Adipocyte (in vitro differentiated cells): ENCODE results near the gene MRPS6.
A peak's percentile ranks its signal among the peaks of the same experiment; 100 is the strongest.

Source experiments
- DNase-seq: peaks from one replicate; pipeline ENCODE4 v3.0.0-alpha.2; 2015; ENCODE audit warnings: low read depth
- H3K27me3 ChIP-seq: replicated peaks from 2 replicates; pipeline ENCODE4 v1.7.0; 2013; ENCODE audit warnings: mild to moderate bottlenecking, low read length, moderate library complexity; ENCODE audit not compliant: control insufficient read depth, insufficient read depth
- H3K36me3 ChIP-seq: 2 replicates; pipeline ENCODE4 v1.7.0; 2013; ENCODE audit warnings: low read length, mild to moderate bottlenecking, moderate library complexity; ENCODE audit not compliant: control insufficient read depth, insufficient read depth, severe bottlenecking
- H3K4me1 ChIP-seq: 2 replicates; pipeline ENCODE4 v1.7.0; 2013; ENCODE audit warnings: mild to moderate bottlenecking, low read length, moderate library complexity; ENCODE audit not compliant: control insufficient read depth, insufficient read depth
- H3K4me3 ChIP-seq: 2 replicates; pipeline ENCODE4 v1.7.0; 2013; ENCODE audit warnings: mild to moderate bottlenecking, low read length, moderate library complexity
- H3K9ac ChIP-seq: 2 replicates; pipeline ENCODE4 v1.7.0; 2013; ENCODE audit warnings: mild to moderate bottlenecking, low read length, moderate library complexity
- H3K9me3 ChIP-seq: 2 replicates; pipeline ENCODE4 v1.7.0; 2013; ENCODE audit warnings: mild to moderate bottlenecking, low read length, moderate library complexity; ENCODE audit not compliant: control insufficient read depth

Gene MRPS6

GRCh38 chr21:34181431-34182039 is 108.2 kb downstream of the MRPS6 start:
- DNase-seq = no peak
- H3K36me3 ChIP-seq = no peaks in the 10 kb centered on the region
- H3K9ac ChIP-seq = peak overlapping the region; percentile 8
- H3K9me3 ChIP-seq = no peaks in the 10 kb centered on the region
- peaks cover 35% of the 10 kb centered on the region for H3K4me1 ChIP-seq
- peak overlapping the region; percentile 32 for H3K4me3 ChIP-seq
- no peaks in the 10 kb centered on the region for H3K27me3 ChIP-seq

- Histone ChIP-seq H3K9me3 (no peaks in the 10 kb centered on the region), H3K4me1 (peaks cover 38% of the 10 kb centered on the region), H3K27me3 (no peaks in the 10 kb centered on the region), H3K4me3 (peak overlapping the region; percentile 7), H3K9ac (no peak overlapping the region), H3K36me3 (no peaks in the 10 kb centered on the region)
- peak; percentile 9 for DNase-seq
Observed at GRCh38 chr21:34182436-34182835, 109.1 kb downstream of the MRPS6 start.

- peaks cover 47% of the 10 kb centered on the region for H3K4me1 ChIP-seq
- H3K9ac ChIP-seq = no peak overlapping the region
- no peaks in the 10 kb centered on the region for H3K9me3 ChIP-seq
- DNase-seq = no peak
- no peaks in the 10 kb centered on the region for H3K27me3 ChIP-seq
- H3K4me3 ChIP-seq = no peak overlapping the region
- no peaks in the 10 kb centered on the region for H3K36me3 ChIP-seq
Observed at GRCh38 chr21:34183331-34183928, 110.1 kb downstream of the MRPS6 start.

GRCh38 chr21:34184232-34184631 is 110.9 kb downstream of the MRPS6 start:
- Histone ChIP-seq H3K9me3 (no peaks in the 10 kb centered on the region), H3K27me3 (no peaks in the 10 kb centered on the region), H3K9ac (no peak overlapping the region), H3K4me3 (no peak overlapping the region), H3K36me3 (no peaks in the 10 kb centered on the region), H3K4me1 (peaks cover 51% of the 10 kb centered on the region)
- no peak for DNase-seq

GRCh38 chr21:34185026-34185750 is 111.8 kb downstream of the MRPS6 start:
- H3K9ac ChIP-seq = no peak overlapping the region

GRCh38 chr21:34186109-34186719 is 112.8 kb downstream of the MRPS6 start:
- no peak for DNase-seq
- Histone ChIP-seq H3K9ac (no peak overlapping the region), H3K9me3 (no peaks in the 10 kb centered on the region), H3K27me3 (no peaks in the 10 kb centered on the region), H3K36me3 (no peaks in the 10 kb centered on the region), H3K4me1 (peaks cover 42% of the 10 kb centered on the region), H3K4me3 (no peak overlapping the region)

More at GRCh38 chr21:34185026-34185750, 111.8 kb downstream of the MRPS6 start:
- no peaks in the 10 kb centered on the region for H3K36me3 ChIP-seq
- H3K9me3 ChIP-seq = no peaks in the 10 kb centered on the region
- no peak overlapping the region for H3K4me3 ChIP-seq
- H3K4me1 ChIP-seq = peaks cover 50% of the 10 kb centered on the region
- no peak for DNase-seq
- H3K27me3 ChIP-seq = no peaks in the 10 kb centered on the region

GRCh38 chr21:34187935-34188334 is 114.6 kb downstream of the MRPS6 start:
- Histone ChIP-seq H3K4me3 (no peak overlapping the region), H3K36me3 (no peaks in the 10 kb centered on the region), H3K9me3 (no peaks in the 10 kb centered on the region), H3K4me1 (peaks cover 25% of the 10 kb centered on the region), H3K27me3 (no peaks in the 10 kb centered on the region), H3K9ac (no peak overlapping the region)
- peak; percentile 52 for DNase-seq

- DNase-seq = no peak
- Histone ChIP-seq H3K9me3 (no peaks in the 10 kb centered on the region), H3K36me3 (no peaks in the 10 kb centered on the region), H3K4me1 (peaks cover 20% of the 10 kb centered on the region), H3K4me3 (no peak overlapping the region), H3K9ac (no peak overlapping the region), H3K27me3 (no peaks in the 10 kb centered on the region)
Observed at GRCh38 chr21:34189506-34189905, 116.1 kb downstream of the MRPS6 start.

- Histone ChIP-seq H3K9ac (no peak overlapping the region), H3K9me3 (no peaks in the 10 kb centered on the region), H3K4me1 (peaks cover 20% of the 10 kb centered on the region), H3K36me3 (no peaks in the 10 kb centered on the region), H3K27me3 (no peaks in the 10 kb centered on the region), H3K4me3 (no peak overlapping the region)
- DNase-seq = no peak
Observed at GRCh38 chr21:34190576-34191321, 117.4 kb downstream of the MRPS6 start.

GRCh38 chr21:34191876-34192275 is 118.5 kb downstream of the MRPS6 start:
- no peak overlapping the region for H3K9ac ChIP-seq
- H3K27me3 ChIP-seq = no peaks in the 10 kb centered on the region
- DNase-seq = no peak
- H3K4me1 ChIP-seq = peaks cover 17% of the 10 kb centered on the region
- H3K4me3 ChIP-seq = no peak overlapping the region
- H3K9me3 ChIP-seq = no peaks in the 10 kb centered on the region
- H3K36me3 ChIP-seq = no peaks in the 10 kb centered on the region
